ENCODE results near the gene YARS2.

The YARS2 gene

DNA sequence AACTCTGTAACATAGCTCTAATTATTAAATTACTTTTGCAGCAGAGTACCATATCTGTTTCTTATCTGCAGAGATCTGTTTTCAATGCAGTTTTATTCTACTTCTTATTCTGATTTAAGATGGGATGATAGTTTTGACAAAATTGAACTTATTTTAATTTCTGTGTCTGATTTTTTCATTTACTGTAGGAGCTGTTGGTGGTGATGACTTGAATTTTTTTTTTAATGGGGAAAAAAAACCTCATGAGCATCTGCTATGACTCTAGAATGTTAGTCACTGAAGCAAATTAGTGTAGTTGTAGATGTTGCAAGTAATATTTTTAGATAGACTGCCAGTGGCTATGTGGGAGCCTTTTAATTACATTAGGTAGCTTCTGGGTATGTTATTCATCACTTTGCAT lies 53.2 kb downstream of the YARS2 start:
- no peak for TF ChIP-seq REST (IDR thresholded peaks at IDR 0.05; ENCODE audit: low read depth)
- TF ChIP-seq EGR1 (IDR thresholded peaks at IDR 0.05): no peak
- no peak for TF ChIP-seq CEBPB (IDR thresholded peaks at IDR 0.05)
- no peak for TF ChIP-seq TEAD4 (IDR thresholded peaks at IDR 0.05)
- no peak for TF ChIP-seq TCF12 (IDR thresholded peaks at IDR 0.05; ENCODE audit: low read depth)
- no peak for TF ChIP-seq YY1 (IDR thresholded peaks at IDR 0.05; ENCODE audit: low read depth)
- no peak for TF ChIP-seq CREB1 (IDR thresholded peaks at IDR 0.05; ENCODE audit: low read depth)
- TF ChIP-seq, protein P1, sequence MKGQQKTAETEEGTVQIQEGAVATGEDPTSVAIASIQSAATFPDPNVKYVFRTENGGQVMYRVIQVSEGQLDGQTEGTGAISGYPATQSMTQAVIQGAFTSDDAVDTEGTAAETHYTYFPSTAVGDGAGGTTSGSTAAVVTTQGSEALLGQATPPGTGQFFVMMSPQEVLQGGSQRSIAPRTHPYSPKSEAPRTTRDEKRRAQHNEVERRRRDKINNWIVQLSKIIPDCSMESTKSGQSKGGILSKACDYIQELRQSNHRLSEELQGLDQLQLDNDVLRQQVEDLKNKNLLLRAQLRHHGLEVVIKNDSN (IDR thresholded peaks at IDR 0.05): no peak
- no peak for TF ChIP-seq ZBTB7A (IDR thresholded peaks at IDR 0.05; ENCODE audit: low read depth)
- no peak for TF ChIP-seq TAF1 (IDR thresholded peaks at IDR 0.05; ENCODE audit: low read depth)
- TF ChIP-seq NFIC (IDR thresholded peaks at IDR 0.05): no peak

- TF ChIP-seq RAD21 (IDR thresholded peaks at IDR 0.05; ENCODE audit: low read depth) (no peak), EGR1 (IDR thresholded peaks at IDR 0.05) (no peak), NFIC (IDR thresholded peaks at IDR 0.05) (no peak), CREB1 (IDR thresholded peaks at IDR 0.05; ENCODE audit: low read depth) (no peak), CEBPB (IDR thresholded peaks at IDR 0.05) (no peak), TCF12 (IDR thresholded peaks at IDR 0.05; ENCODE audit: low read depth) (no peak), YY1 (IDR thresholded peaks at IDR 0.05; ENCODE audit: low read depth) (no peak), TEAD4 (IDR thresholded peaks at IDR 0.05) (no peak), FOXM1 (IDR thresholded peaks at IDR 0.05; ENCODE audit: borderline replicate concordance, low read depth) (no peak)
- TF ChIP-seq, protein P1 (IDR thresholded peaks at IDR 0.05): no peak
These were observed 57.4 kb downstream of the YARS2 start for GRCh38 chr12:32698285-32698684.

DNA sequence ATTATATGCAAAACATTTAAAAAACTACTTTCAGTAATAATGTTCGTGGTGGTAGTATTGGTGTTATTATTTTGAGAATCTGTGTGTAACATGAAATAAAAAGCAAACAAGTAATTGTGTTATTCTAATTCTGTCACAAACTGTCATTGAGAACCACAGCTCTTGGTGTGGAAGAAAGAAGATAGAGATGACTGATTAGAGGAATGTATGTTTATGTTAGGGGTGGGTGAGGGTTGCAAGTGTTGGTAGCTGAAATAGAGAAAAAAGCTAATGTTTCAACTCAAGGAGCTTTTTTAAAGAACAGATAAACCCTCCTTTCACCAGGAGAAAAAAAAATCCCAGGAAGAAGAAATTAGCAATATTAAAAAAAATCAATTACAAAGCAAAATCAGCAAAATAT lies 58.3 kb downstream of the YARS2 start:
- TF ChIP-seq, protein P2, sequence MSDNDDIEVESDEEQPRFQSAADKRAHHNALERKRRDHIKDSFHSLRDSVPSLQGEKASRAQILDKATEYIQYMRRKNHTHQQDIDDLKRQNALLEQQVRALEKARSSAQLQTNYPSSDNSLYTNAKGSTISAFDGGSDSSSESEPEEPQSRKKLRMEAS (IDR thresholded peaks at IDR 0.05): no peak
- TF ChIP-seq EP300 (IDR thresholded peaks at IDR 0.05; ENCODE audit: borderline replicate concordance) (no peak), TEAD4 (IDR thresholded peaks at IDR 0.05) (no peak), NFIC (IDR thresholded peaks at IDR 0.05) (no peak), TAF1 (IDR thresholded peaks at IDR 0.05; ENCODE audit: low read depth) (no peak), CREB1 (IDR thresholded peaks at IDR 0.05; ENCODE audit: low read depth) (no peak)
- TF ChIP-seq, protein P1 (IDR thresholded peaks at IDR 0.05): no peak
